GM12878 (cell line): ENCODE results near the gene TMEM17. TPM values are rescaled to one million over a fixed set of nuclear protein-coding genes. Genes with fewer than 3 reads are reported as not detected.

Experiments used
- ATAC-seq: fragments of 200-7000 bp; cut with Tn5 transposase; 3 replicates; pipeline ENCODE4 v1.9.1; 2020; ENCODE audit warnings: mild to moderate bottlenecking, moderate library complexity
- BruUV-seq: library from RNA; stranded (reverse); fragments of 400-500 nt; replicated peaks from 2 replicates; lab custom pipeline; 2021; lab: Mats Ljungman, UMichigan
- CTCF ChIA-PET: fragments of 300-600 bp; sonication (Branson Sonifier 250); formaldehyde crosslinking; extraction: SDS; loops from one replicate; lab custom pipeline; 2021; ENCODE audit warnings: inconsistent platforms; lab: Yijun Ruan, JAX
- POLR2A ChIA-PET: fragments of 350-600 bp; formaldehyde crosslinking; extraction: SDS; loops from one replicate; lab custom pipeline; 2021; ENCODE audit warnings: inconsistent platforms; lab: Charles Lee
- RAD21 ChIA-PET: fragments of 300-600 bp; sonication (Branson Sonifier 250); formaldehyde crosslinking; loops from one replicate; lab custom pipeline; 2023; ENCODE audit warnings: antibody characterized with exemption; ENCODE audit not compliant: unreplicated experiment; lab: Charles Lee
- SMC1A ChIA-PET: fragments of 300-600 bp; sonication (Branson Sonifier 250); formaldehyde crosslinking; loops from one replicate; lab custom pipeline; 2023; ENCODE audit not compliant: unreplicated experiment, uncharacterized antibody; lab: Charles Lee
- DNase-seq: peaks from one replicate; pipeline ENCODE4 v3.0.0-alpha.2; 2011; ENCODE audit warnings: low read depth, low spot score
- FAIRE-seq: peaks from 3 replicates; lab custom pipeline; 2011; peaks lifted over from hg19 to GRCh38; lab: Jason Lieb, UNC
- H2AFZ ChIP-seq: 2 replicates; pipeline ENCODE4 v1.6.0; 2011; ENCODE audit warnings: low read depth, low read length, control low read depth; ENCODE audit not compliant: control insufficient read depth
- H3K27ac ChIP-seq: 2 replicates; pipeline ENCODE4 v1.5.1; 2011; ENCODE audit warnings: control low read depth; ENCODE audit not compliant: control insufficient read depth, insufficient read depth
- H3K27me3 ChIP-seq, 2 experiments: replicated peaks in 1 of 2; 2 replicates each; pipeline versions ENCODE4 v1.6.0 to v1.6.1; 2011; ENCODE audit warnings: low read length in 1 of 2; ENCODE audit not compliant: control insufficient read depth in 2 of 2, insufficient read depth in 2 of 2
- H3K36me3 ChIP-seq, 2 experiments: 2 replicates each; pipeline ENCODE4 v1.5.1; 2011; ENCODE audit warnings: low read length in 1 of 2; ENCODE audit not compliant: control insufficient read depth in 2 of 2, insufficient read depth in 2 of 2
- H3K4me1 ChIP-seq: 2 replicates; pipeline ENCODE4 v1.6.1; 2011; ENCODE audit warnings: mild to moderate bottlenecking, low read length, moderate library complexity, mixed read lengths; ENCODE audit not compliant: control insufficient read depth, insufficient read depth
- H3K4me2 ChIP-seq: 2 replicates; pipeline ENCODE4 v1.6.0; 2011; ENCODE audit warnings: control low read depth; ENCODE audit not compliant: control insufficient read depth, insufficient read depth
- H3K4me3 ChIP-seq: fragments of 200-600 bp; sonication (generic); 2 replicates; pipeline ENCODE4 v1.5.1; 2016
- H3K79me2 ChIP-seq: 2 replicates; pipeline ENCODE4 v1.6.0; 2011; ENCODE audit warnings: low read length; ENCODE audit not compliant: control insufficient read depth, insufficient read depth
- H3K9ac ChIP-seq: 2 replicates; pipeline ENCODE4 v1.8.0; 2011; ENCODE audit warnings: low read length, control low read depth, mixed read lengths; ENCODE audit not compliant: control insufficient read depth, insufficient read depth
- H3K9me3 ChIP-seq: replicated peaks from 3 replicates; pipeline ENCODE4 v1.5.1; 2011; ENCODE audit warnings: mild to moderate bottlenecking, low read length; ENCODE audit not compliant: control insufficient read depth, insufficient read depth
- H4K20me1 ChIP-seq: 2 replicates; pipeline ENCODE4 v1.6.0; 2011; ENCODE audit not compliant: control insufficient read depth, insufficient read depth
- CEBPB ChIP-seq, 2 experiments: fragments of 150-350 bp in 1 of 2; IDR thresholded peaks; 2 replicates each; pipeline ENCODE4 v1.6.1; 2012 to 2014; ENCODE audit warnings: low read depth in 2 of 2, low read length in 2 of 2, borderline replicate concordance in 1 of 2, inconsistent platforms in 1 of 2
- PML ChIP-seq: IDR thresholded peaks from 2 replicates; pipeline ENCODE4 v1.6.1; 2012; ENCODE audit warnings: low read length, inconsistent platforms
- RAD51 ChIP-seq: fragments of 450-650 bp; IDR thresholded peaks from 2 replicates; pipeline ENCODE4 v1.6.1; 2016; ENCODE audit warnings: moderate library complexity, mild to moderate bottlenecking, inconsistent platforms
- RUNX3 ChIP-seq: IDR thresholded peaks from 2 replicates; pipeline ENCODE4 v1.6.1; 2012; ENCODE audit warnings: low read length, inconsistent platforms
- YBX1 ChIP-seq: fragments of 450-650 bp; IDR thresholded peaks from 2 replicates; pipeline ENCODE4 v1.6.1; 2016; ENCODE audit warnings: antibody characterized with exemption
- ZNF384 ChIP-seq: IDR thresholded peaks from 2 replicates; pipeline ENCODE4 v1.6.1; 2012; ENCODE audit warnings: low read depth, mild to moderate bottlenecking, low read length, improper control_type of control experiment, borderline replicate concordance
- ZNF592 ChIP-seq: fragments of 450-650 bp; IDR thresholded peaks from 2 replicates; pipeline ENCODE4 v1.6.1; 2017; ENCODE audit warnings: mild to moderate bottlenecking, moderate library complexity
- ZNF687 ChIP-seq: fragments of 450-650 bp; IDR thresholded peaks from 2 replicates; pipeline ENCODE4 v1.6.1; 2017; ENCODE audit warnings: mild to moderate bottlenecking, moderate library complexity
- WGBS: methylation state at CpG from one replicate; pipeline ENCODE4 v1.1.6; 2016; ENCODE audit warnings: low lambda C conversion rate; ENCODE audit not compliant: insufficient replicate concordance, insufficient coverage; ENCODE audit errors: missing lambda C conversion rate; 5-methylcytosine and 5-hydroxymethylcytosine counted together
- in situ Hi-C: fragments of 300-500 bp; cut with MboI; formaldehyde crosslinking; loops from 9 replicates; pipeline ENCODE4 v1.14.3; 2018; ENCODE audit warnings: mixed read lengths
- intact Hi-C: fragments of 100-400 bp; cut with micrococcal nuclease; formaldehyde crosslinking; loops from one replicate; pipeline ENCODE4 v1.14.2; 2022; ENCODE audit not compliant: unreplicated experiment
- polyA plus RNA-seq, 11 experiments: library from polyadenylated mRNA; depleted of rRNA in 4 of 11; unstranded in 6 of 11; stranded (reverse) in 5 of 11; fragments of >200 nt; fragmentation: Nextera tagmentation in 4 of 11; fragmentation: Illumina TruSeq in 1 of 11; extraction: Ambion mirVana in 4 of 11; extraction: Trizol in 1 of 11; gene quantifications; 1 replicate in 1 of 11; 2 replicates in 10 of 11; pipeline versions ENCODE4 v1.2.1 to v1.2.3, GENCODE V29; 2011 to 2016; ENCODE audit warnings: inconsistent platforms in 2 of 11, missing spikeins in 2 of 11, low read depth in 1 of 11
- total RNA-seq, 4 experiments: library from RNA; depleted of rRNA in 3 of 4; stranded (reverse); fragments of >200 nt in 3 of 4; fragmentation: Illumina TruSeq in 1 of 4; extraction: Trizol in 1 of 4; gene quantifications; 2 replicates each; pipeline versions ENCODE4 v1.2.1 to v1.2.3, GENCODE V29; 2013 to 2021

TMEM17 gene
- total and polyA plus RNA-seq, 10 of the 15 experiments (the other 5 are each of a cell fraction or from before 2014, with no cell fraction given): 0.87 to 2.6 (median 1.4) TPM

- Histone ChIP-seq H3K79me2 (no peaks in the 10 kb centered on the region), H3K9ac (no peak overlapping the region), H3K9me3 (no peaks in the 10 kb centered on the region; the same call in 2 of the 3 replicates), H3K4me1 (no peaks in the 10 kb centered on the region), H4K20me1 (no peaks in the 10 kb centered on the region), H2AFZ (no peak overlapping the region), H3K4me2 (no peak overlapping the region), H3K27ac (no peak overlapping the region), H3K36me3 (no peaks in the 10 kb centered on the region), H3K27me3 (no peaks in the 10 kb centered on the region), H3K4me3 (no peak overlapping the region)
- no peak for FAIRE-seq
- 54% methylated on average over 8 of the region's 8 CpGs for WGBS
- no peak for ATAC-seq
- RAD21 ChIA-PET: interaction anchor here (0.7 kb wide), 1 partner anchor 59 kb away, joined by 3 read pairs; no protein-coding TSS in a partner anchor
- no peak for TF ChIP-seq YBX1
- POLR2A ChIA-PET: no interaction called here
- DNase-seq: no peak
- CTCF ChIA-PET: no interaction called here
- in situ Hi-C loops (no loop called here), intact Hi-C loops (no loop called here)
- BruUV-seq: no TSS peak
- SMC1A ChIA-PET: no interaction called here
Measured at GRCh38 chr2:62537814-62538213, 31.8 kb upstream of the TMEM17 start.

- H3K9ac ChIP-seq: no peak overlapping the region
- ATAC-seq (no peak), FAIRE-seq (no peak), DNase-seq (no peak)
- H3K4me2 ChIP-seq: no peak overlapping the region
- H2AFZ ChIP-seq: no peak overlapping the region
- intact Hi-C loops: no loop called here
- H3K4me1 ChIP-seq: no peaks in the 10 kb centered on the region
- ChIA-PET SMC1A (interaction anchor here (1.1 kb wide), 1 partner anchor 31 kb away, joined by 5 read pairs; the partner anchor contains the start of gene TMEM17), RAD21 (no interaction called here), POLR2A (no interaction called here), CTCF (interaction anchor here (1.1 kb wide), 1 partner anchor 11 kb away, joined by 3 read pairs; no protein-coding TSS in a partner anchor)
- BruUV-seq: no TSS peak
- WGBS: 65% methylated on average over 7 of the region's 7 CpGs
- in situ Hi-C loops: no loop called here
- H3K27me3 ChIP-seq: no peaks in the 10 kb centered on the region
- H3K79me2 ChIP-seq: no peaks in the 10 kb centered on the region
- no peaks in the 10 kb centered on the region for H3K36me3 ChIP-seq
- no peak overlapping the region for H3K4me3 ChIP-seq
- no peaks in the 10 kb centered on the region; the same call in 2 of the 3 replicates for H3K9me3 ChIP-seq
- no peaks in the 10 kb centered on the region for H4K20me1 ChIP-seq
- H3K27ac ChIP-seq: no peak overlapping the region
- TF ChIP-seq ZNF592: no peak
- TF ChIP-seq CEBPB (IDR thresholded peaks at IDR 0.05; ENCODE audit: borderline replicate concordance in 1 of 2, low read depth in 2 of 2, low read length in 2 of 2): no peak
- no peak for TF ChIP-seq ZNF384
- no peak for TF ChIP-seq RUNX3
- TF ChIP-seq RAD51: no peak
- no peak for TF ChIP-seq ZNF687
- TF ChIP-seq PML: no peak
Measured at GRCh38 chr2:62536873-62537547, 31.0 kb upstream of the TMEM17 start.
